Body of pancreas (tissue), 4 donors: Measurements from ENCODE around the gene TAS2R4. TPM values are rescaled to one million over a fixed set of nuclear protein-coding genes. Genes with fewer than 3 reads are reported as not detected.
"Not testable (repeated sequence)": the region's sequence is repeated elsewhere in the genome, so short reads cannot be mapped to it uniquely, and the experiment has no call there.

Experiments used
- ATAC-seq: fragments of 150-250 bp; one replicate; pipeline ENCODE4 v1.9.1; 2016
- DNase-seq, 4 donors: peaks; one replicate each; pipeline ENCODE4 v3.0.0-alpha.2; 2019
- H3K27ac ChIP-seq, 4 donors: fragments of 200-600 bp; sonication (generic); 1 replicate in 3 of 4; 2 replicates in 1 of 4; pipeline versions ENCODE4 v1.5.1 to v1.6.1; 2016 to 2019; ENCODE audit warnings: mild to moderate bottlenecking in 1 of 4, mixed read lengths in 1 of 4, moderate library complexity in 1 of 4
- H3K27me3 ChIP-seq, 2 donors: fragments of 200-600 bp; sonication (generic); one replicate each; pipeline ENCODE4 v1.6.0; 2016; ENCODE audit warnings: mild to moderate bottlenecking in 1 of 2
- H3K36me3 ChIP-seq, 2 donors: fragments of 200-600 bp; sonication (generic); replicated peaks in 1 of 2; 2 replicates each; pipeline ENCODE4 v1.5.1; 2016; ENCODE audit warnings: low read depth in 2 of 2; ENCODE audit not compliant: insufficient read depth in 1 of 2
- H3K4me1 ChIP-seq: fragments of 200-600 bp; sonication (generic); one replicate; pipeline ENCODE4 v1.6.0; 2016
- H3K4me3 ChIP-seq, 2 donors: fragments of 200-600 bp; sonication (generic); 1 replicate in 1 of 2; 2 replicates in 1 of 2; pipeline ENCODE4 v1.5.1; 2016 to 2019
- H3K9me3 ChIP-seq, 3 donors: fragments of 200-600 bp; sonication (generic); 1 replicate in 2 of 3; 2 replicates in 1 of 3; pipeline ENCODE4 v1.5.1; 2016
- CTCF ChIP-seq, 7 experiments: fragments of 450-650 bp in 4 of 7; fragments of 200-600 bp in 3 of 7; sonication (generic) in 3 of 7; IDR thresholded peaks; one replicate each; pipeline ENCODE4 v1.5.1; 2016 to 2019; ENCODE audit warnings: antibody characterized with exemption in 7 of 7
- POLR2A ChIP-seq, 3 donors: fragments of 450-650 bp; IDR thresholded peaks; one replicate each; pipeline ENCODE4 v1.6.1; 2016; ENCODE audit warnings: antibody characterized with exemption in 3 of 3, mild to moderate bottlenecking in 2 of 3
- WGBS, 2 donors: methylation state at CpG; one replicate each; pipeline ENCODE4 v1.1.5; 2017; 5-methylcytosine and 5-hydroxymethylcytosine counted together
- intact Hi-C: fragments of 100-400 bp; cut with DNase I; formaldehyde crosslinking; loops from one replicate; pipeline ENCODE4 v1.15.1; 2023
- small RNA-seq: library from RNA; depleted of rRNA; stranded (forward); fragments of <200 nt; gene quantifications from one replicate; pipeline ENCODE3, GENCODE V24; 2016
- total RNA-seq, 2 donors: library from RNA; depleted of rRNA; stranded (reverse); fragments of >200 nt; gene quantifications; one replicate each; pipeline ENCODE4 v1.1.0, GENCODE V29; 2016

Gene TAS2R4
- total RNA-seq, 2 donors from 2014 or later = 1.3 to 3.4 TPM

- DNase-seq (no peak), ATAC-seq (no peak)
Observed at GRCh38 chr7:141792526-141792925, 16.1 kb downstream of the TAS2R4 start.

GRCh38 chr7:141820067-141820466 lies 43.6 kb downstream of the TAS2R4 start:
- WGBS, 2 donors = 81 to 97% methylated on average over 1 of the region's 1 CpG
- ATAC-seq (no peak), DNase-seq (no peak)
- Histone ChIP-seq H3K27me3 (no peaks in the 10 kb centered on the region), H3K9me3 (peaks cover 0 to 5% (median 0%) of the 10 kb centered on the region in 3 donors), H3K4me1 (no peaks in the 10 kb centered on the region), H3K27ac (no peak overlapping the region), H3K36me3 (no peaks in the 10 kb centered on the region), H3K4me3 (no peak overlapping the region)
- intact Hi-C loops = no loop called here
- TF ChIP-seq POLR2A (IDR thresholded peaks at IDR 0.05) (no peak), CTCF (IDR thresholded peaks at IDR 0.05) (no peak)

More at GRCh38 chr7:141792526-141792925, 16.1 kb downstream of the TAS2R4 start:
- Histone ChIP-seq H3K27ac (no peak overlapping the region), H3K27me3 (no peaks in the 10 kb centered on the region), H3K9me3 (no peaks in the 10 kb centered on the region), H3K4me3 (no peak overlapping the region), H3K36me3 (no peaks in the 10 kb centered on the region), H3K4me1 (no peaks in the 10 kb centered on the region)
- 65 to 67% methylated on average over 2 of the region's 2 CpGs for WGBS, 2 donors
- TF ChIP-seq POLR2A (IDR thresholded peaks at IDR 0.05) (no peak), CTCF (IDR thresholded peaks at IDR 0.05) (no peak)
- intact Hi-C loops = no loop called here

- ATAC-seq, H3K27me3 ChIP-seq, H3K27ac ChIP-seq, H3K4me1 ChIP-seq, H3K9me3 ChIP-seq, H3K36me3 ChIP-seq, intact Hi-C loops, DNase-seq, H3K4me3 ChIP-seq: not testable (repeated sequence)
Observed at GRCh38 chr7:141822432-141822831, 46.0 kb downstream of the TAS2R4 start.

Small RNAs within 50 kb of the gene (small RNA-seq; reads per million reads assigned to genes)
- not detected for gene RNU1-82P

Other genes with a start within 250 kb of the TAS2R4 start
- 10 to 100 TPM; 12.7 to 30.7 TPM for gene AGK, start 225.3 kb upstream of the TAS2R4 start, total RNA-seq
- 10 to 100 TPM; 17.8 to 31.9 TPM for gene DENND11, start 74.5 kb upstream of the TAS2R4 start, total RNA-seq
- gene WEE2, start 68.3 kb upstream of the TAS2R4 start, total RNA-seq = not detected
- 10 to 100 TPM; 32.6 to 52.9 TPM for gene SSBP1, start 38.3 kb upstream of the TAS2R4 start, total RNA-seq
- gene TAS2R3, start 12.6 kb upstream of the TAS2R4 start, total RNA-seq = 1 to 10 TPM in 1 of 2 donors, not detected in 1; 2.6 TPM
- 1 to 10 TPM in 1 of 2 donors, under 1 TPM in 1; 0.99 to 1.0 TPM for gene TAS2R5, start 13.5 kb downstream of the TAS2R4 start, total RNA-seq
- not detected for gene PRSS37, start 64.8 kb downstream of the TAS2R4 start, total RNA-seq
- gene OR9A4, start 139.7 kb downstream of the TAS2R4 start, total RNA-seq = not detected
- 1 to 10 TPM in 1 of 2 donors, under 1 TPM in 1; 0.99 to 1.6 TPM for gene CLEC5A, start 170.3 kb downstream of the TAS2R4 start, total RNA-seq
- not detected for gene TAS2R38, start 197.1 kb downstream of the TAS2R4 start, total RNA-seq
- under 1 TPM; under 0.01 to 0.26 TPM for gene MGAM, start 219.2 kb downstream of the TAS2R4 start, total RNA-seq